Measurements from ENCODE around the gene PLCH2. TPM values are rescaled to one million over a fixed set of nuclear protein-coding genes. Genes with fewer than 3 reads are reported as not detected.
A peak's percentile ranks its signal among the peaks of the same experiment; 100 is the strongest.

Gene PLCH2
- total and polyA plus RNA-seq, 9 of the 15 experiments (the other 6 are each of a cell fraction or from before 2014, with no cell fraction given), result 0.16 TPM; not detected in 8

DNA sequence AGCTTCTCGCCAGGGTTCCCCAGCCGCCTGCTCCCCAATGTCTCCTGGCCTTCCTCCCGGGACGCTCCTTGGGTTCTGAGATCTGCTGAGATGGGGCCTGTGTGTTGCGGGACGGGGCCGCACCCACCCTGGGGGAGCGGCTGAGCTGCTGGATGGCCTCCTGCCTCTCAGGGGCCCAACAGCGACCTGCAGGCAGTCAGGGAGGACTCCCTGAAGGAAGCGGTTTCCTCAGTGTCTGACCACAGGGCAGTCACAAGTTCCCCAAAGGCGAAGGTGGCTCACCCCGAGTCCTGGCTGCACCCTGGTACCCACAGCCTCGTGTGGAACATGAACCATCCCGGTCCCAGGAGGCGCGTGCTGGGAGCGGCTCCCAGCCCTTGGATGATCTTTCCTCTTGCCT lies 18.6 kb upstream of the PLCH2 start:
- POLR2A ChIA-PET, result interaction anchor here (1.9 kb wide), 1 partner anchor 11 kb away, joined by 10 read pairs; no protein-coding TSS in a partner anchor
- no peak for ATAC-seq

More for the DNA sequence above, 18.6 kb upstream of the PLCH2 start:
- TF ChIP-seq ARID1B (IDR thresholded peaks at IDR 0.05) (no peak), HMG20B (CRISPR knock-in tag; IDR thresholded peaks at IDR 0.05) (no peak), HNRNPL (IDR thresholded peaks at IDR 0.05; ENCODE audit: low read depth, low read length) (no peak), SMC3 (conservative IDR thresholded peaks at IDR 0.05; ENCODE audit: insufficient read depth, low read depth, low read length) (no peak), ZNF584 (CRISPR knock-in tag; IDR thresholded peaks at IDR 0.05; ENCODE audit: low read depth) (no peak), ZFP36 (IDR thresholded peaks at IDR 0.05; ENCODE audit: low read depth, low read length, partially characterized antibody) (peak; percentile 80)
- TF ChIP-seq, protein P1, sequence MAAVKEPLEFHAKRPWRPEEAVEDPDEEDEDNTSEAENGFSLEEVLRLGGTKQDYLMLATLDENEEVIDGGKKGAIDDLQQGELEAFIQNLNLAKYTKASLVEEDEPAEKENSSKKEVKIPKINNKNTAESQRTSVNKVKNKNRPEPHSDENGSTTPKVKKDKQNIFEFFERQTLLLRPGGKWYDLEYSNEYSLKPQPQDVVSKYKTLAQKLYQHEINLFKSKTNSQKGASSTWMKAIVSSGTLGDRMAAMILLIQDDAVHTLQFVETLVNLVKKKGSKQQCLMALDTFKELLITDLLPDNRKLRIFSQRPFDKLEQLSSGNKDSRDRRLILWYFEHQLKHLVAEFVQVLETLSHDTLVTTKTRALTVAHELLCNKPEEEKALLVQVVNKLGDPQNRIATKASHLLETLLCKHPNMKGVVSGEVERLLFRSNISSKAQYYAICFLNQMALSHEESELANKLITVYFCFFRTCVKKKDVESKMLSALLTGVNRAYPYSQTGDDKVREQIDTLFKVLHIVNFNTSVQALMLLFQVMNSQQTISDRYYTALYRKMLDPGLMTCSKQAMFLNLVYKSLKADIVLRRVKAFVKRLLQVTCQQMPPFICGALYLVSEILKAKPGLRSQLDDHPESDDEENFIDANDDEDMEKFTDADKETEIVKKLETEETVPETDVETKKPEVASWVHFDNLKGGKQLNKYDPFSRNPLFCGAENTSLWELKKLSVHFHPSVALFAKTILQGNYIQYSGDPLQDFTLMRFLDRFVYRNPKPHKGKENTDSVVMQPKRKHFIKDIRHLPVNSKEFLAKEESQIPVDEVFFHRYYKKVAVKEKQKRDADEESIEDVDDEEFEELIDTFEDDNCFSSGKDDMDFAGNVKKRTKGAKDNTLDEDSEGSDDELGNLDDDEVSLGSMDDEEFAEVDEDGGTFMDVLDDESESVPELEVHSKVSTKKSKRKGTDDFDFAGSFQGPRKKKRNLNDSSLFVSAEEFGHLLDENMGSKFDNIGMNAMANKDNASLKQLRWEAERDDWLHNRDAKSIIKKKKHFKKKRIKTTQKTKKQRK (IDR thresholded peaks at IDR 0.05; ENCODE audit: borderline replicate concordance, low read depth, low read length), result no peak
- Histone ChIP-seq H3K9me1 (ENCODE audit: control insufficient read depth, insufficient read depth, low read length) (no peaks in the 10 kb centered on the region), H3K27ac (ENCODE audit: extremely low read depth, low read depth, low read length) (no peak overlapping the region), H3K36me3 (ENCODE audit: control insufficient read depth, insufficient read depth, low read length) (no peaks in the 10 kb centered on the region), H3K4me2 (ENCODE audit: insufficient read depth, low read length) (no peak overlapping the region), H2AFZ (ENCODE audit: low read depth, low read length) (no peak overlapping the region), H3K27me3 (ENCODE audit: control insufficient read depth in 2 of 2, insufficient read depth in 2 of 2, low read length in 2 of 2) (peaks cover 19 to 73% of the 10 kb centered on the region in 2 experiments; a peak in 3 of 5 replicates), H3K4me3 (no peak overlapping the region), H3K9ac (ENCODE audit: insufficient read depth in 1 of 2, low read depth in 2 of 2, low read length in 2 of 2) (no peak overlapping the region), H3K79me2 (ENCODE audit: control insufficient read depth, insufficient read depth, low read length) (no peaks in the 10 kb centered on the region), H3K9me3 (replicated peaks; ENCODE audit: control insufficient read depth, insufficient read depth, low read depth, low read length) (no peaks in the 10 kb centered on the region), H3K4me1 (replicated peaks in 1 of 2; ENCODE audit: control insufficient read depth in 2 of 2, insufficient read depth in 2 of 2, low read length in 2 of 2) (peaks cover 0 to 64% of the 10 kb centered on the region in 2 experiments; a peak in 2 of 5 replicates), H4K20me1 (replicated peaks; ENCODE audit: control insufficient read depth, insufficient read depth, low read length) (peaks cover 7% of the 10 kb centered on the region; the same call in 1 of the 2 replicates)
- DNase-seq (ENCODE audit: extremely low read depth in 1 of 4, low spot score in 3 of 4) (no peak), FAIRE-seq (no peak)
- in situ Hi-C loops (cut with MboI), result no loop called here
- WGBS (ENCODE audit: insufficient coverage, low coverage, missing lambda C conversion rate), result 1% methylated on average over 17 of the region's 17 CpGs
- no TSS peak for BruUV-seq (replicated peaks)
- CTCF ChIA-PET (ENCODE audit: low intra/inter-chr PET ratio), result no interaction called here
- intact Hi-C loops (cut with micrococcal nuclease), result no loop called here
